HG03025 (cell line): ENCODE data around the gene MGP.

Experiments
- ATAC-seq: cut with Tn5 transposase; IDR thresholded peaks from one replicate; pipeline ENCODE4 v1.9.1; 2021; ENCODE audit warnings: mild to moderate bottlenecking, moderate library complexity; ENCODE audit not compliant: unreplicated experiment, low FRiP score

The MGP gene

GRCh38 chr12:14885718-14886221, at the start of gene MGP:
MGP (minus strand) TSS chr12:14885854; CDS start chr12:14885791, 63 bp downstream.
- ATAC-seq: no peak

GRCh38 chr12:14935031-14935430, 49.4 kb upstream of the MGP start:
- ATAC-seq: no peak

- no peak for ATAC-seq
These were observed 48.9 kb upstream of the MGP start for GRCh38 chr12:14934511-14934910.

GRCh38 chr12:14931791-14932560, 46.3 kb upstream of the MGP start:
- ATAC-seq: no peak

GRCh38 chr12:14931359-14931758, 45.7 kb upstream of the MGP start:
- no peak for ATAC-seq

GRCh38 chr12:14930299-14930698, 44.6 kb upstream of the MGP start:
- ATAC-seq: no peak

- ATAC-seq: no peak
These were observed 43.3 kb upstream of the MGP start for GRCh38 chr12:14928931-14929330.

- no peak for ATAC-seq
These were observed 41.6 kb upstream of the MGP start for GRCh38 chr12:14927267-14927666.

GRCh38 chr12:14924541-14924940, 38.9 kb upstream of the MGP start:
- no peak for ATAC-seq

GRCh38 chr12:14923944-14924343, 38.3 kb upstream of the MGP start:
- ATAC-seq: no peak

GRCh38 chr12:14921218-14921617, 35.6 kb upstream of the MGP start:
- peak; percentile 63 for ATAC-seq

GRCh38 chr12:14920475-14921126, 34.9 kb upstream of the MGP start:
- ATAC-seq: peak; percentile 79

- ATAC-seq: no peak
These were observed 33.8 kb upstream of the MGP start for GRCh38 chr12:14919455-14919854.

- ATAC-seq: no peak
These were observed 30.1 kb upstream of the MGP start for GRCh38 chr12:14915736-14916135.

- no peak for ATAC-seq
These were observed 27.7 kb upstream of the MGP start for GRCh38 chr12:14913381-14913781.

GRCh38 chr12:14911131-14911530, 25.5 kb upstream of the MGP start:
- ATAC-seq: no peak

GRCh38 chr12:14910090-14910915, 24.6 kb upstream of the MGP start:
- no peak for ATAC-seq

- ATAC-seq: no peak
These were observed 22.3 kb upstream of the MGP start for GRCh38 chr12:14907953-14908352.

GRCh38 chr12:14906114-14906513, 20.5 kb upstream of the MGP start:
- no peak for ATAC-seq

- no peak for ATAC-seq
These were observed 19.8 kb upstream of the MGP start for GRCh38 chr12:14905269-14906004.
